Hematopoietic multipotent progenitor cell treated with erythropoietin and hydrocortisone succinate and interleukin-3 and kit ligand, for 17 days (in vitro differentiated cells): ENCODE results near the gene ANAPC2.

Experiments used
- DNase-seq: peaks from one replicate; pipeline ENCODE4 v3.0.0-alpha.2; 2015; ENCODE audit warnings: low spot score

The ANAPC2 gene

GRCh38 chr9:137161558-137162486 is 26.5 kb downstream of the ANAPC2 start:
- peak; percentile 38 for DNase-seq

GRCh38 chr9:137160716-137161557 is 27.4 kb downstream of the ANAPC2 start:
- DNase-seq: no peak

GRCh38 chr9:137160054-137160425 is 28.3 kb downstream of the ANAPC2 start:
- DNase-seq: no peak

- DNase-seq: no peak
Observed at GRCh38 chr9:137159105-137160053, 29.0 kb downstream of the ANAPC2 start.

- no peak for DNase-seq
Observed at GRCh38 chr9:137158625-137159024, 29.7 kb downstream of the ANAPC2 start.

- DNase-seq: no peak
Observed at GRCh38 chr9:137157618-137158415, 30.5 kb downstream of the ANAPC2 start.

- DNase-seq: peak; percentile 86
Observed at GRCh38 chr9:137156567-137157375, 31.6 kb downstream of the ANAPC2 start.

- DNase-seq: no peak
Observed at GRCh38 chr9:137152844-137153405, 35.4 kb downstream of the ANAPC2 start.

GRCh38 chr9:137150617-137151457 is 37.5 kb downstream of the ANAPC2 start:
- DNase-seq: peak; percentile 67

- peak; percentile 68 for DNase-seq
Observed at GRCh38 chr9:137149942-137150616, 38.3 kb downstream of the ANAPC2 start.

- DNase-seq: no peak
Observed at GRCh38 chr9:137149363-137149762, 39.0 kb downstream of the ANAPC2 start.

GRCh38 chr9:137148661-137149060 is 39.7 kb downstream of the ANAPC2 start:
- no peak for DNase-seq

- DNase-seq: no peak
Observed at GRCh38 chr9:137148242-137148641, 40.1 kb downstream of the ANAPC2 start.

GRCh38 chr9:137147793-137148160 is 40.6 kb downstream of the ANAPC2 start:
- DNase-seq: no peak

- DNase-seq: no peak
Observed at GRCh38 chr9:137147091-137147792, 41.1 kb downstream of the ANAPC2 start.

- no peak for DNase-seq
Observed at GRCh38 chr9:137146527-137146918, 41.8 kb downstream of the ANAPC2 start.

- no peak for DNase-seq
Observed at GRCh38 chr9:137145731-137146526, 42.4 kb downstream of the ANAPC2 start.
